Panc1 (cell line): ENCODE results near the gene TMED8.

Experiments
- CTCF ChIP-seq: fragments of 450-650 bp; IDR thresholded peaks from 2 replicates; pipeline ENCODE4 v1.5.1; 2017; ENCODE audit warnings: mild to moderate bottlenecking
- POLR2AphosphoS5 ChIP-seq: IDR thresholded peaks from 2 replicates; pipeline ENCODE4 v1.6.1; 2012; ENCODE audit warnings: mild to moderate bottlenecking, low read depth, low read length, moderate library complexity

GRCh38 chr14:77324816-77325745, 51.8 kb downstream of the TMED8 start:
- TF ChIP-seq CTCF: no peak
- TF ChIP-seq POLR2AphosphoS5: no peak
